Gastroesophageal sphincter (tissue), 3 donors: Measurements from ENCODE around the gene EFNB3.

Source experiments
- EP300 ChIP-seq: sonication (generic); formaldehyde crosslinking; IDR thresholded peaks from one replicate; pipeline ENCODE4 v1.6.1; 2017; ENCODE audit warnings: antibody characterized with exemption, mild to moderate bottlenecking
- POLR2A ChIP-seq, 2 donors: fragments of 450-650 bp; IDR thresholded peaks; one replicate each; pipeline ENCODE4 v1.6.1; 2017; ENCODE audit warnings: antibody characterized with exemption in 2 of 2, mild to moderate bottlenecking in 2 of 2, moderate library complexity in 1 of 2
- TF ChIP-seq, protein P1 (sequence below), 4 experiments: fragments of 200-600 bp in 2 of 4; fragments of 450-650 bp in 2 of 4; sonication (generic) in 1 of 4; IDR thresholded peaks; one replicate each; pipeline ENCODE4 v1.5.1; 2017 to 2019; ENCODE audit warnings: antibody characterized with exemption in 4 of 4, mild to moderate bottlenecking in 2 of 4, moderate library complexity in 2 of 4

DNA sequence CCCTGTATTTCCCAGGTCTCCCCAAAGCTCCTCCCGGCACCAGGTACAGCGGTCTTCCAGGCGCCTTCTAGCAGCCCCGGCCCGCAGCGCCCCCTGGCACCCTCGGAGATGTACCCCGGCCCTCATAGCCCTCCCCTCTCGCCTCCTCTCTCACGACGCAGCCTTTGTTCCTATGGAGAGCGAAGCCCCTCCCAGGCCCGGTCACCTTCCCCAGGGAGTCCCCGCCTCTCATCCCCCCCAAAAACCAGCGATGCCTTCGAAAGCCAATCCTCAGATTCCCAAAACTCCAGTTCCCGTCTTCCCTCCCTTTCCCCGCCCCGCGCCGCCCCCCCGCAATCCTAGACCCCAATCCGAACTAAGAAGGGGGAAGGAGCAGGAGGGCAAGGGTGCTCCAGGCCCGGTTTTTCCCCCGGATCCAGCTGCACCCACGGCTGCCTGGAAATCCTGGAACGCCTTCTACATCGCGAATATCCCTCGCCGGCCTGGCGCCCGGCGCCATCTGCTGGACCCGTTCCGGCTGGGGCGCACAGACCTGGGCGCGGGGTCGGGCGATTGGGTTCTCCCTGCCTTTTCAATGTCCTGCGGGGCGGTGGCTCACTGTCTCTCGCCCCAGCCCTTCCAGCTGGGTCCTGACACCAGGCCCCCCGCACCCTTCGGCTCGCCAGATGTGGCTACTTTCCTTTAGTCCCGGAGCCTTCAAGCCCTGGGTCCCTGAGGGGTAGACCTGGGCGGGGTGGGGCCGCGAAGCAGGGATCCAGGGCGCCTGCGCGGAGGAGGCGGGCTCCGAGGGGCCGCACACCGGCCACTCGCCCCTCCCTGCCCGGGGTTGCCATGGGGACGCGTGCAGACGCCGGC lies 12.1 kb downstream of the EFNB3 start, which contains the start of gene DNAH2:
- TF ChIP-seq, protein P1, sequence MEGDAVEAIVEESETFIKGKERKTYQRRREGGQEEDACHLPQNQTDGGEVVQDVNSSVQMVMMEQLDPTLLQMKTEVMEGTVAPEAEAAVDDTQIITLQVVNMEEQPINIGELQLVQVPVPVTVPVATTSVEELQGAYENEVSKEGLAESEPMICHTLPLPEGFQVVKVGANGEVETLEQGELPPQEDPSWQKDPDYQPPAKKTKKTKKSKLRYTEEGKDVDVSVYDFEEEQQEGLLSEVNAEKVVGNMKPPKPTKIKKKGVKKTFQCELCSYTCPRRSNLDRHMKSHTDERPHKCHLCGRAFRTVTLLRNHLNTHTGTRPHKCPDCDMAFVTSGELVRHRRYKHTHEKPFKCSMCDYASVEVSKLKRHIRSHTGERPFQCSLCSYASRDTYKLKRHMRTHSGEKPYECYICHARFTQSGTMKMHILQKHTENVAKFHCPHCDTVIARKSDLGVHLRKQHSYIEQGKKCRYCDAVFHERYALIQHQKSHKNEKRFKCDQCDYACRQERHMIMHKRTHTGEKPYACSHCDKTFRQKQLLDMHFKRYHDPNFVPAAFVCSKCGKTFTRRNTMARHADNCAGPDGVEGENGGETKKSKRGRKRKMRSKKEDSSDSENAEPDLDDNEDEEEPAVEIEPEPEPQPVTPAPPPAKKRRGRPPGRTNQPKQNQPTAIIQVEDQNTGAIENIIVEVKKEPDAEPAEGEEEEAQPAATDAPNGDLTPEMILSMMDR (IDR thresholded peaks at IDR 0.05), result peak in 2 of 4 experiments; percentile 45 to 71
- TF ChIP-seq EP300 (no peak), POLR2A (IDR thresholded peaks at IDR 0.05) (no peak)
